Measurements from ENCODE around the gene LY6G6F. TPM values are rescaled to one million over a fixed set of nuclear protein-coding genes. Genes with fewer than 3 reads are reported as not detected.

The LY6G6F gene
- total and polyA plus RNA-seq, 2 of the 13 experiments (the other 11 are each of a cell fraction or from before 2014, with no cell fraction given): not detected

GRCh38 chr6:31739639-31740396 is 33.2 kb downstream of the LY6G6F start, which contains the start of gene MSH5 (continued):
- no peak for TF ChIP-seq CTCF (CRISPR knock-in tag; IDR thresholded peaks at IDR 0.05)
- TF ChIP-seq XBP1 (CRISPR knock-in tag; IDR thresholded peaks at IDR 0.05): 0 out of 2 replicates have a peak, but pooled peaks have one; percentile 20
- TF ChIP-seq HMGA1 (CRISPR knock-in tag; conservative IDR thresholded peaks at IDR 0.05): no peak
- TF ChIP-seq ZBTB21 (CRISPR knock-in tag; IDR thresholded peaks at IDR 0.05): no peak
- peak; percentile 93 for TF ChIP-seq RFX3 (CRISPR knock-in tag; IDR thresholded peaks at IDR 0.05)
- TF ChIP-seq ZNF672 (CRISPR knock-in tag; IDR thresholded peaks at IDR 0.05): peak; percentile 96; the same call in 1 of the 2 replicates
- TF ChIP-seq SAP130 (CRISPR knock-in tag; IDR thresholded peaks at IDR 0.05; ENCODE audit: low read depth): peak; percentile 97
- TF ChIP-seq ZNF562 (CRISPR knock-in tag; IDR thresholded peaks at IDR 0.05; ENCODE audit: borderline replicate concordance): peak; percentile 96
- TF ChIP-seq GPN1 (CRISPR knock-in tag; IDR thresholded peaks at IDR 0.05; ENCODE audit: borderline replicate concordance): peak; percentile 73; the same call in 1 of the 2 replicates
- TF ChIP-seq SNAPC4 (CRISPR knock-in tag; IDR thresholded peaks at IDR 0.05): peak; percentile 94
- no peak for TF ChIP-seq KDM4B (CRISPR knock-in tag; IDR thresholded peaks at IDR 0.05)
- TF ChIP-seq ZNF713 (CRISPR knock-in tag; IDR thresholded peaks at IDR 0.05): no peak; the same call in 1 of the 2 replicates
- peak; percentile 91; the same call in 1 of the 2 replicates for TF ChIP-seq ZNF569 (CRISPR knock-in tag; IDR thresholded peaks at IDR 0.05; ENCODE audit: borderline replicate concordance)
- TF ChIP-seq AHDC1 (CRISPR knock-in tag; IDR thresholded peaks at IDR 0.05; ENCODE audit: borderline replicate concordance): peak; percentile 68; the same call in 1 of the 2 replicates
- TF ChIP-seq JUNB (CRISPR knock-in tag; IDR thresholded peaks at IDR 0.05; ENCODE audit: borderline replicate concordance): peak; percentile 96
- TF ChIP-seq CENPX (CRISPR knock-in tag; IDR thresholded peaks at IDR 0.05): no peak
- TF ChIP-seq ZNF441 (CRISPR knock-in tag; IDR thresholded peaks at IDR 0.05; ENCODE audit: borderline replicate concordance): peak; percentile 94
